Mononuclear cell (primary cell): ENCODE measurements around the gene RCC2. TPM values are rescaled to one million over a fixed set of nuclear protein-coding genes. Genes with fewer than 3 reads are reported as not detected.
A peak's percentile ranks its signal among the peaks of the same experiment; 100 is the strongest.
"Not testable (repeated sequence)": the region's sequence is repeated elsewhere in the genome, so short reads cannot be mapped to it uniquely, and the experiment has no call there.

Experiments used
- H3K27me3 ChIP-seq: 2 replicates; pipeline ENCODE4 v1.6.0; 2011; ENCODE audit warnings: low read length, control low read depth; ENCODE audit not compliant: insufficient read depth
- H3K4me1 ChIP-seq: 2 replicates; pipeline ENCODE4 v1.5.1; 2011; ENCODE audit warnings: mild to moderate bottlenecking, low read length, control low read depth; ENCODE audit not compliant: insufficient read depth
- H3K4me3 ChIP-seq: 2 replicates; pipeline ENCODE4 v1.5.1; 2011; ENCODE audit warnings: mild to moderate bottlenecking, low read length, moderate library complexity
- H3K9me3 ChIP-seq: 2 replicates; pipeline ENCODE4 v1.5.1; 2011; ENCODE audit warnings: low read depth, mild to moderate bottlenecking, control low read depth, low read length
- total RNA-seq: library from RNA; depleted of rRNA; stranded (reverse); fragments of >200 nt; gene quantifications from one replicate; pipeline ENCODE4 v1.2.3, GENCODE V29; 2012

Gene RCC2
- 34.6 TPM for total RNA-seq

- Histone ChIP-seq H3K9me3 (no peaks in the 10 kb centered on the region), H3K27me3 (no peaks in the 10 kb centered on the region), H3K4me3 (peak within 1 kb of the TSS; percentile 90), H3K4me1 (peaks cover 48% of the 10 kb centered on the region)
Observed at GRCh38 chr1:17439250-17440073, at the start of gene RCC2. Gene RCC2 (minus strand): TSS chr1:17439677. CDS start chr1:17438514, 1,163 bp downstream.

GRCh38 chr1:17486242-17486641 lies 46.8 kb upstream of the RCC2 start:
- Histone ChIP-seq H3K4me1 (no peaks in the 10 kb centered on the region), H3K4me3 (no peak overlapping the region), H3K27me3 (no peaks in the 10 kb centered on the region), H3K9me3 (no peaks in the 10 kb centered on the region)

- no peaks in the 10 kb centered on the region for H3K4me1 ChIP-seq
- H3K9me3 ChIP-seq: no peaks in the 10 kb centered on the region
- no peaks in the 10 kb centered on the region for H3K27me3 ChIP-seq
- H3K4me3 ChIP-seq: no peak overlapping the region
Observed at GRCh38 chr1:17485281-17485680, 45.8 kb upstream of the RCC2 start.

GRCh38 chr1:17481981-17482380 lies 42.5 kb upstream of the RCC2 start:
- H3K9me3 ChIP-seq, H3K4me3 ChIP-seq, H3K27me3 ChIP-seq, H3K4me1 ChIP-seq: not testable (repeated sequence)

DNA sequence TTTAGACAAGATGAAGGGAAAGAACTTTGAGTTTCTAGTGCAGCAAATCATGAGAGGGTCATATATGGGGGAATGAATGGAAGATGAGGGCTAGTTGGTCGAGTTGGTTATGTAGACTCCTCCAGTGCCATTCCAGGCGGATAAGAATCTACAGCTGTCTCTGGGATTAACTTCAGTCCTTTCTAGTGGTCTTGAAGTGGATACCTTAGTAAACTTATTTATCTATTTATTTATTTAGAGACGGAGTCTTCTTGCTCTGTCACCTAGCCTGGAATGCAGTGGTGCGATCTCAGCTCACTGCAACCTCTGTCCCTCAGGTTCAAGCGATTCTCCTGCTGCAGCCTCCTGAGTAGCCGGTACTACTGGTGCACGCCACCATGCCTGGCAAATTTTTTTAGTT lies 41.4 kb upstream of the RCC2 start:
- H3K4me1 ChIP-seq: no peaks in the 10 kb centered on the region
- H3K9me3 ChIP-seq: no peaks in the 10 kb centered on the region
- H3K27me3 ChIP-seq: no peaks in the 10 kb centered on the region
- H3K4me3 ChIP-seq: no peak overlapping the region

DNA sequence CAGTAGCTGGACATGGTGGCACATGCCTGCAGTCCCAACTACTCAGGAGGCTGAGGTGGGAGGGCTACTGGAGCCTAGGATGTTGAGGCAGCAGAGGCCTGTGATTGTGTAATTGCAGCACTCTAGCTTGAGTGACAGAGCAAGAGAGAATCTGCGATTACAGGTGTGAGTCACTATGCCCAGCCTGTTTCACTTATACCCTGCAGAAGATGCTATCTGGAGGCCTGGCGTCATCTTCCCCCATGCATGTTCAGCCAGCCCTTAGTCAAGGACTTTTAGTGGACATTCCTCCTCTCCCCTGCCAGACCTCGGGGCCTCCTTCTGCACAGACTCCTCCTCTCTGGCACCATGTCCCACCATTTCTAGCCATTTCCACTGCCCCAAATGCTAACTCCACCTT lies 36.3 kb upstream of the RCC2 start:
- H3K4me1 ChIP-seq: no peaks in the 10 kb centered on the region
- H3K4me3 ChIP-seq: no peak overlapping the region
- no peaks in the 10 kb centered on the region for H3K9me3 ChIP-seq
- no peaks in the 10 kb centered on the region for H3K27me3 ChIP-seq

- not testable (repeated sequence) for H3K4me1 ChIP-seq, H3K9me3 ChIP-seq, H3K27me3 ChIP-seq, H3K4me3 ChIP-seq
Observed at GRCh38 chr1:17474836-17475555, 35.5 kb upstream of the RCC2 start.

DNA sequence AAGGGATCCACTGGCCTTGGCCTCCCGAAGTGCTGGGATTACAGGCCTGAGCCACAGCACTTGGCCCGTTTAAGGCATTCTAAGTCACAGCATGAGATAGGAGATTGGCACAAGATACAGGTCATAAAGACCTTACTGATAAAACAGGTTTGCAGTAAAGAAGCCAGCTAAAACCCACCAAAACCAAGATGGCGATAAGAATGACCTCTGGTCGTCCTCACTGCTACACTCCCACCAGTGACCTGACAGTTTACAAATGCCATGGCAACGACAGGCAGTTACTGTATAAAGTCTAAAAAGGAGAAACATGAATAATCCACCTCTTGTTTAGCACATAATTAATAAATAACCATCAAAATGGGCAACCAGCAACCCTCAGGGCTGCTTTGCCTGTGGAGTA lies 33.3 kb upstream of the RCC2 start:
- no peaks in the 10 kb centered on the region for H3K9me3 ChIP-seq
- no peak overlapping the region for H3K4me3 ChIP-seq
- H3K4me1 ChIP-seq: no peaks in the 10 kb centered on the region
- H3K27me3 ChIP-seq: no peaks in the 10 kb centered on the region

- H3K4me3 ChIP-seq: no peak overlapping the region
- no peaks in the 10 kb centered on the region for H3K9me3 ChIP-seq
- H3K4me1 ChIP-seq: no peaks in the 10 kb centered on the region
- no peaks in the 10 kb centered on the region for H3K27me3 ChIP-seq
Observed at GRCh38 chr1:17471393-17471792, 31.9 kb upstream of the RCC2 start.

DNA sequence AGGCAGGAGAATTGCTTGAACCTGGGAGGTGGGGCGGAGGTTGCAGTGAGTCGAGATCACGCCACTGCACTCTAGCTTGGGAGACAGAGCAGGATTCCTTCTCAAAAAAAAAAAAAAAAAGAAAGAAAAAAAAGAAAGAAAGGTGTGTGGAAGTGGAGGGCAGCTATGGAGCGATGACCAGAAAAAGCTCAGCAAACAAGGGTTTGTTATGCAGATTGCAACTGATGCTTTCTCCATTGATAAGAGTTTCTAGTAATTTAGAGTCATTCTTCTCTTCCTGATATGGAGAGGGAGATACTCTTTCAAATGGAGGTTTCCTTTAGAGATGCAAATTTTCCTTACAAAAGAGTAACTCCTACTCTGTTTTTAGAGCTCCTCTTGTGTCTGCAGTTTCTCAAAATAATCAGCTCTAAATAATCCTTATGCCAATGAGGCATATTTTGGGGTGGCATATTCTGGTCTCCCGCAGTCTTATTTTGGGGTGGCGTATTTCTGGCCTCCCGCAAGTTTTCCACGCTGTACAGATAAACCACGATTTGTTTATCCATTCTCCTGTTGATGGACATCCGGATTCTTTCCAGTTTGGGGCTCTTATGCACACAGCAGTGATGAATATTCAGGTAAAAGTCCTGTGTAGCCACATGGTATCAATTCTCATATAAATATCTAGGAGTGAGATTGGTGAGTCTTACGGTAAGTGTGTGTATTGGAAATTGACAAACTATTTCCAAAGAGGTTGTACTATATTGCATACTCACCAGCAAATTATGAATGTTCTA lies 30.7 kb upstream of the RCC2 start:
- Histone ChIP-seq H3K4me3 (no peak overlapping the region), H3K27me3 (no peaks in the 10 kb centered on the region)

GRCh38 chr1:17468357-17469265 lies 29.1 kb upstream of the RCC2 start:
- not testable (repeated sequence) for H3K9me3 ChIP-seq, H3K4me1 ChIP-seq, H3K4me3 ChIP-seq, H3K27me3 ChIP-seq

More for the DNA sequence above, 30.7 kb upstream of the RCC2 start:
- Histone ChIP-seq H3K4me1 (no peaks in the 10 kb centered on the region), H3K9me3 (no peaks in the 10 kb centered on the region)

GRCh38 chr1:17466359-17466758 lies 26.9 kb upstream of the RCC2 start:
- H3K4me3 ChIP-seq: no peak overlapping the region
- H3K27me3 ChIP-seq: no peaks in the 10 kb centered on the region
- no peaks in the 10 kb centered on the region for H3K9me3 ChIP-seq
- H3K4me1 ChIP-seq: no peaks in the 10 kb centered on the region

DNA sequence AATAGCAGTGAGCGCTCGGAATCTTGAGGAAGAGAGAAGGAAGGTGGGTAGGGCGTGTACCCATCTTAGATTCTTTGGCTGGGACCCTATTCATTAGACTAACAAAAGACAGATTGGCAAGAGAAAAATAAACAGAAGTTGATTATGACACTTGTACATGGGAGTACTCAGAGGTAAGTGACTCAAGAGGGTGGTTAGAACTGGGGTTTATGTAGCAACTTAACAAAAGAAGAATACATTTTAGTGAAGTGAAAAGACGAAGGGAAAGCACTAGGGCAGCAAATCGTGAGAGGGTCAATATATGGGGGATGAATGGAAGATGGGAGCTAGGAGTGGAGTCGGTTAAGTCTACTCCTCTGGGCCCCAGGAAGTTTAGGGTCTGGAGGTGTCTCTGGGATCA lies 25.8 kb upstream of the RCC2 start:
- Histone ChIP-seq H3K9me3 (no peaks in the 10 kb centered on the region), H3K4me1 (no peaks in the 10 kb centered on the region), H3K4me3 (no peak overlapping the region), H3K27me3 (no peaks in the 10 kb centered on the region)

GRCh38 chr1:17463991-17464390 lies 24.5 kb upstream of the RCC2 start:
- Histone ChIP-seq H3K9me3 (no peaks in the 10 kb centered on the region), H3K4me1 (no peaks in the 10 kb centered on the region), H3K4me3 (no peak overlapping the region), H3K27me3 (no peaks in the 10 kb centered on the region)
